IMR-90 (cell line): ENCODE measurements around the gene TTC27. TPM values are rescaled to one million over a fixed set of nuclear protein-coding genes. Genes with fewer than 3 reads are reported as not detected.

ENCODE experiments used
- ATAC-seq: fragments of 200-7000 bp; cut with Tn5 transposase; 2 replicates; pipeline ENCODE4 v1.9.1; 2020; ENCODE audit warnings: low read depth, mild to moderate bottlenecking, moderate library complexity
- BruUV-seq: library from RNA; stranded (reverse); fragments of 400-500 nt; replicated peaks from 2 replicates; lab custom pipeline; 2021; lab: Mats Ljungman, UMichigan
- CTCF ChIA-PET: fragments of 300-600 bp; formaldehyde crosslinking; extraction: SDS; loops from one replicate; lab custom pipeline; 2021; ENCODE audit warnings: antibody characterized with exemption; lab: Yijun Ruan, JAX
- POLR2A ChIA-PET: fragments of 300-600 bp; sonication (Branson Sonifier 250); formaldehyde crosslinking; loops from one replicate; lab custom pipeline; 2022; ENCODE audit warnings: antibody characterized with exemption; ENCODE audit not compliant: unreplicated experiment; lab: Charles Lee
- DNase-seq: peaks from one replicate; pipeline ENCODE4 v3.0.0; 2013
- H2AFZ ChIP-seq: replicated peaks from 2 replicates; pipeline ENCODE3; 2013; ENCODE audit warnings: low read length, mild to moderate bottlenecking; ENCODE audit not compliant: poor library complexity
- H2AK5ac ChIP-seq: 2 replicates; pipeline ENCODE4 v1.6.1; 2013; ENCODE audit warnings: low read depth, low read length, inconsistent platforms
- H2AK9ac ChIP-seq: replicated peaks from 2 replicates; pipeline ENCODE3; 2013; ENCODE audit warnings: mild to moderate bottlenecking, low read depth, low read length, moderate library complexity; ENCODE audit not compliant: poor library complexity
- H2BK120ac ChIP-seq: 2 replicates; pipeline ENCODE4 v1.6.1; 2013; ENCODE audit warnings: low read depth, low read length, inconsistent platforms
- H2BK15ac ChIP-seq: 3 replicates; pipeline ENCODE4 v1.6.1; 2013; ENCODE audit warnings: low read depth, low read length, inconsistent platforms
- H2BK20ac ChIP-seq: 2 replicates; pipeline ENCODE4 v1.6.1; 2013; ENCODE audit warnings: low read depth, mild to moderate bottlenecking, inconsistent platforms, low read length, moderate library complexity
- H2BK5ac ChIP-seq: 2 replicates; pipeline ENCODE4 v1.6.1; 2013; ENCODE audit warnings: mild to moderate bottlenecking, low read depth, low read length, inconsistent platforms; ENCODE audit not compliant: poor library complexity, severe bottlenecking
- H3K14ac ChIP-seq: replicated peaks from 2 replicates; pipeline ENCODE4 v1.6.1; 2013; ENCODE audit warnings: low read depth, low read length, inconsistent platforms
- H3K18ac ChIP-seq: 2 replicates; pipeline ENCODE4 v1.6.1; 2013; ENCODE audit warnings: low read depth, low read length, control low read depth
- H3K23ac ChIP-seq: 2 replicates; pipeline ENCODE4 v1.6.1; 2013; ENCODE audit warnings: low read depth, low read length, inconsistent platforms
- H3K27ac ChIP-seq: 2 replicates; pipeline ENCODE4 v1.5.1; 2013; ENCODE audit warnings: mild to moderate bottlenecking, control low read depth, low read length; ENCODE audit not compliant: insufficient read depth
- H3K27me3 ChIP-seq: 2 replicates; pipeline ENCODE4 v1.6.1; 2013; ENCODE audit warnings: low read length; ENCODE audit not compliant: control insufficient read depth, insufficient read depth
- H3K36me3 ChIP-seq: 2 replicates; pipeline ENCODE4 v1.6.1; 2013; ENCODE audit warnings: low read length, mixed read lengths; ENCODE audit not compliant: control insufficient read depth, insufficient read depth
- H3K4ac ChIP-seq: 2 replicates; pipeline ENCODE4 v1.6.1; 2013; ENCODE audit warnings: low read depth, low read length, inconsistent platforms
- H3K4me1 ChIP-seq: 2 replicates; pipeline ENCODE4 v1.6.1; 2013; ENCODE audit warnings: low read length, mixed read lengths; ENCODE audit not compliant: control insufficient read depth, insufficient read depth
- H3K4me2 ChIP-seq: 2 replicates; pipeline ENCODE4 v1.6.1; 2013; ENCODE audit warnings: low read depth, mild to moderate bottlenecking, control low read depth, low read length, moderate library complexity
- H3K4me3 ChIP-seq: 2 replicates; pipeline ENCODE4 v1.5.1; 2013; ENCODE audit warnings: low read depth, mild to moderate bottlenecking, control low read depth, low read length, moderate library complexity; ENCODE audit not compliant: insufficient read depth
- H3K56ac ChIP-seq: 2 replicates; pipeline ENCODE4 v1.6.1; 2013; ENCODE audit warnings: low read length, inconsistent platforms; ENCODE audit not compliant: insufficient read depth; ENCODE audit errors: extremely low read depth
- H3K79me1 ChIP-seq, 2 experiments: 2 replicates each; pipeline ENCODE4 v1.6.1; 2013; ENCODE audit warnings: low read length in 2 of 2, inconsistent platforms in 1 of 2, low read depth in 1 of 2
- H3K9ac ChIP-seq: 2 replicates; pipeline ENCODE4 v1.6.1; 2013; ENCODE audit warnings: low read depth, low read length, control low read depth
- H3K9me1 ChIP-seq: 2 replicates; pipeline ENCODE4 v1.6.1; 2013; ENCODE audit warnings: low read length, inconsistent platforms; ENCODE audit not compliant: insufficient read depth
- H3K9me3 ChIP-seq: 2 replicates; pipeline ENCODE4 v1.6.1; 2013; ENCODE audit warnings: low read length; ENCODE audit not compliant: control insufficient read depth, insufficient read depth
- H4K20me1 ChIP-seq: 2 replicates; pipeline ENCODE4 v1.6.1; 2013; ENCODE audit warnings: low read length, inconsistent platforms; ENCODE audit not compliant: insufficient read depth
- H4K5ac ChIP-seq: 2 replicates; pipeline ENCODE4 v1.6.1; 2013; ENCODE audit warnings: mild to moderate bottlenecking, low read depth, low read length, control low read depth
- H4K8ac ChIP-seq, 2 experiments: 2 replicates each; pipeline ENCODE4 v1.6.1; 2013; ENCODE audit warnings: low read depth in 2 of 2, low read length in 2 of 2, control low read depth in 1 of 2, inconsistent platforms in 1 of 2
- H4K91ac ChIP-seq: 2 replicates; pipeline ENCODE4 v1.6.1; 2013; ENCODE audit warnings: low read depth, low read length, inconsistent platforms; ENCODE audit not compliant: insufficient read depth
- ELK1 ChIP-seq: fragments of 150-350 bp; IDR thresholded peaks from 2 replicates; pipeline ENCODE4 v1.6.1; 2016; ENCODE audit warnings: low read depth, mild to moderate bottlenecking, low read length, moderate library complexity, borderline replicate concordance
- MAFK ChIP-seq: IDR thresholded peaks from 2 replicates; pipeline ENCODE4 v1.6.1; 2012; ENCODE audit warnings: low read depth, low read length, improper control_type of control experiment
- MAZ ChIP-seq: IDR thresholded peaks from 2 replicates; pipeline ENCODE4 v1.6.1; 2012; ENCODE audit warnings: low read depth, mild to moderate bottlenecking, low read length, improper control_type of control experiment, moderate library complexity, borderline replicate concordance
- POLR2A ChIP-seq: IDR thresholded peaks from 2 replicates; pipeline ENCODE4 v1.6.1; 2012; ENCODE audit warnings: mild to moderate bottlenecking, low read depth, low read length
- RFX5 ChIP-seq: IDR thresholded peaks from 2 replicates; pipeline ENCODE4 v1.8.0; 2012; ENCODE audit warnings: low read depth, mild to moderate bottlenecking, low read length, moderate library complexity
- WGBS, 2 experiments: methylation state at CpG; one replicate each; pipeline versions ENCODE4 v1.1.5 to v1.1.7; 2013; ENCODE audit warnings: missing lambda C conversion rate in 2 of 2; ENCODE audit not compliant: insufficient read length in 1 of 2; ENCODE audit errors: extremely low coverage in 2 of 2; 5-methylcytosine and 5-hydroxymethylcytosine counted together
- dilution Hi-C: fragments of 300-500 bp; cut with HindIII; formaldehyde crosslinking; loops from one replicate; pipeline ENCODE4 v1.14.3; 2018; ENCODE audit warnings: low sequenced_read_pairs; ENCODE audit not compliant: unreplicated experiment
- in situ Hi-C: fragments of 300-500 bp; cut with MboI; formaldehyde crosslinking; loops from 3 replicates; pipeline ENCODE4 v1.14.3; 2019; ENCODE audit warnings: low sequenced_read_pairs, inconsistent platforms, mixed read lengths
- intact Hi-C: fragments of 100-400 bp; cut with micrococcal nuclease; formaldehyde crosslinking; loops from 2 replicates; pipeline ENCODE4 v1.10.0; 2022
- polyA plus RNA-seq, 3 experiments: library from polyadenylated mRNA; depleted of rRNA; stranded (reverse); fragments of >200 nt; gene quantifications; 2 replicates each; pipeline ENCODE4 v1.2.3, GENCODE V29; 2012; ENCODE audit warnings: low replicate concordance in 1 of 3
- total RNA-seq: library from RNA; depleted of rRNA; stranded (reverse); fragments of >200 nt; gene quantifications from 2 replicates; pipeline ENCODE4 v1.2.3, GENCODE V29; 2012
- TF ChIP-seq, protein P1 (sequence below): fragments of 150-350 bp; IDR thresholded peaks from 2 replicates; pipeline ENCODE4 v1.6.1; 2017; ENCODE audit warnings: mild to moderate bottlenecking, antibody characterized with exemption, low read length, low read depth

TTC27 gene
- total and polyA plus RNA-seq, 2 of the 4 experiments (the other 2 are of a cell fraction): 12.7 to 30.5 TPM

- TF ChIP-seq, protein P1, sequence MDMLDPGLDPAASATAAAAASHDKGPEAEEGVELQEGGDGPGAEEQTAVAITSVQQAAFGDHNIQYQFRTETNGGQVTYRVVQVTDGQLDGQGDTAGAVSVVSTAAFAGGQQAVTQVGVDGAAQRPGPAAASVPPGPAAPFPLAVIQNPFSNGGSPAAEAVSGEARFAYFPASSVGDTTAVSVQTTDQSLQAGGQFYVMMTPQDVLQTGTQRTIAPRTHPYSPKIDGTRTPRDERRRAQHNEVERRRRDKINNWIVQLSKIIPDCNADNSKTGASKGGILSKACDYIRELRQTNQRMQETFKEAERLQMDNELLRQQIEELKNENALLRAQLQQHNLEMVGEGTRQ: no peak
Measured at GRCh38 chr2:32849456-32850194, 221.8 kb downstream of the TTC27 start (continued).

DNA sequence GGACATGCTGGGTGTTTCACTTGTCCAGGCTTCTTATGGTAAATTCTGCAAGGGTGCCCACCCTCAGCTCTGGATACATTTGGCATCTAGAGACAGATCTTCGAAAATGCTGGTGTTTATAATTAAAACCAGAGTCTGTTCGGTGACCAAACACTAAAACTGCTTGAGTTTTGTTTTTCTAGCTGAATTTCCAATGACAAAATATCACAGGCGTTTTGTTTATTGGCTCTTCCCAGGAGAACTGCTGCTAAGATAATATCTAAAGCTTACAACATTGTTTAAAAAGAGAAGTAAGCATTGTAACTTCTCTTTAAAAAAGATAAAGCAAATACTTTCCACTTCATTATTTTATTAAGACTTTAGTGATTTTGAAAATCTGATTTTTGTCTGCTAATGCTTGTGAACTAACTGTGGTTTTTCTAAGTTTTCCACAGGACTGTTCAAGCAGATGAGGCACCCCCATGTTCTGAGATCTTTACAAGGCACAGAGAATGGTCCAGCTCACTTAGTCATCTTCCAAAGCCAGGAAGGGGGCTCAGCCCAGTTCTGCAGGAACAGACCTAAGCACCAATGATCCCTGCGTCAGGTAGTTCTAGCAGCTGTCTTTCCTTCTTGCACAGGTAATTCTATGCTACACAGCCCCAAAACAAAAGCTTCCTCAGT is 224.1 kb downstream of the TTC27 start:
- Histone ChIP-seq H2BK120ac (peak overlapping the region; percentile 14), H3K56ac (no peak overlapping the region), H3K27me3 (no peaks in the 10 kb centered on the region), H3K18ac (peak overlapping the region; percentile 36), H3K4me1 (peaks cover 18% of the 10 kb centered on the region), H3K36me3 (no peaks in the 10 kb centered on the region), H2BK15ac (no peak overlapping the region), H2AFZ (no peak overlapping the region), H3K14ac (0 out of 2 replicates have a peak overlapping the region, but pooled peaks have one; percentile 16), H2AK9ac (no peak overlapping the region), H4K20me1 (no peaks in the 10 kb centered on the region), H3K9me3 (no peaks in the 10 kb centered on the region), H2AK5ac (no peak overlapping the region), H3K4me3 (no peak overlapping the region), H3K4me2 (peak overlapping the region; percentile 57), H4K91ac (peak overlapping the region; percentile 20; the same call in 1 of the 2 replicates), H3K79me1 (no peaks in the 10 kb centered on the region), H4K5ac (peak overlapping the region; percentile 9), H2BK5ac (peak overlapping the region; percentile 13), H3K4ac (peak overlapping the region; percentile 68), H2BK20ac (0 out of 2 replicates have a peak overlapping the region, but pooled peaks have one; percentile 3), H3K9ac (no peak overlapping the region), H3K9me1 (peaks cover 4% of the 10 kb centered on the region; the same call in 1 of the 2 replicates), H3K23ac (no peak overlapping the region), H3K27ac (peak overlapping the region; percentile 39; the same call in 1 of the 2 replicates), H4K8ac (0 out of 4 replicates have a peak overlapping the region, but pooled peaks of 1 of the 2 experiments have one; percentile 13)
- intact Hi-C loops (no loop called here), dilution Hi-C loops (no loop called here), in situ Hi-C loops (no loop called here)
- CTCF ChIA-PET: interaction anchor here (0.6 kb wide), 1 partner anchor 31 kb away, joined by 3 read pairs; no protein-coding TSS in a partner anchor
- DNase-seq (peak; percentile 38), ATAC-seq (peak; percentile 54)
- POLR2A ChIA-PET: interaction anchor here (0.5 to 0.7 kb wide), 2 partner anchors 48 to 76 kb away, joined by 3 read pairs; no protein-coding TSS in a partner anchor
- WGBS, 2 experiments: no CpG with 5 or more reads among the region's 4 CpGs
- no TSS peak for BruUV-seq
- TF ChIP-seq, protein P1: no peak
- TF ChIP-seq RFX5 (no peak), ELK1 (no peak), MAFK (no peak), POLR2A (no peak), MAZ (no peak)
